ENCODE measurements around the gene DHODH. TPM values are rescaled to one million over a fixed set of nuclear protein-coding genes. Genes with fewer than 3 reads are reported as not detected.

The DHODH gene
- 11.7 and 15.1 TPM in 2 replicates for total RNA-seq (2014; rRNA removed; shearing (Covaris generic))
- polyA plus RNA-seq (2016; fragmentation: Nextera tagmentation; extraction: Ambion mirVana): 9.5 and 10.7 TPM in 2 replicates
- long read RNA-seq, transcript DHODH-201 (9 exons, 2,426 nt): major isoform, 17 of 25 reads
- long read RNA-seq, partial matches to known transcripts: 2 of 25 reads
- long read RNA-seq, other reads (novel, unspliced or antisense): 6 of 25 reads

- peak; percentile 99 for DNase-seq (ENCODE audit: low spot score)
- no peaks in the 10 kb centered on the region for H3F3A ChIP-seq (replicated peaks; ENCODE audit: low read depth)
- H4K20me1 ChIP-seq (replicated peaks; ENCODE audit: insufficient read depth): no peaks in the 10 kb centered on the region; the same call in 1 of the 2 replicates
- Mint-ChIP-seq H3K36me3 (ENCODE audit: low read depth) (peaks cover 16% of the 10 kb centered on the region), H3K4me3 (peak within 1 kb of the TSS; percentile 97), H3K27ac (peak within 1 kb of the TSS; percentile 98), H3K4me1 (peaks cover 4% of the 10 kb centered on the region; the same call in 1 of the 3 replicates), H3K9me3 (peaks cover 6% of the 10 kb centered on the region; the same call in 2 of the 3 replicates), H3K27me3 (ENCODE audit: insufficient read depth, low read depth, poor library complexity) (peaks cover 7% of the 10 kb centered on the region)
- H3K36me3 ChIP-seq (ENCODE audit: insufficient read depth): no peaks in the 10 kb centered on the region; the same call in 1 of the 2 replicates
- TF ChIP-seq ETS1 (IDR thresholded peaks at IDR 0.05) (peak; percentile 12; the same call in 1 of the 2 replicates), POLR2AphosphoS5 (IDR thresholded peaks at IDR 0.05; ENCODE audit: low read depth) (peak; percentile 93), CREB1 (CRISPR knock-in tag; IDR thresholded peaks at IDR 0.05; ENCODE audit: low read depth) (peak; percentile 62), CTCF (conservative IDR thresholded peaks at IDR 0.05; ENCODE audit: low read depth in 2 of 2) (no peak)
- no peaks in the 10 kb centered on the region for H3K4me1 ChIP-seq (ENCODE audit: insufficient read depth)
- peak within 1 kb of the TSS; percentile 92 for H3K4me2 ChIP-seq
- peaks cover 13% of the 10 kb centered on the region for H3K79me2 ChIP-seq (replicated peaks; ENCODE audit: insufficient read depth)
- H2AFZ ChIP-seq: peak within 1 kb of the TSS; percentile 82
- peak within 1 kb of the TSS; percentile 96 for H3K4me3 ChIP-seq
- H3K27ac ChIP-seq (ENCODE audit: low read depth): peak within 1 kb of the TSS; percentile 80; the same call in 1 of the 2 replicates
- ATAC-seq: peak; percentile 99
- H3K9me2 ChIP-seq (ENCODE audit: insufficient read depth): no peaks in the 10 kb centered on the region
- no peaks in the 10 kb centered on the region for H3K27me3 ChIP-seq (ENCODE audit: insufficient read depth)
Measured at GRCh38 chr16:72008424-72009216, at the start of gene DHODH. Gene DHODH, plus strand, starts transcription at chr16:72008744. Its CDS starts 21 bp downstream, at chr16:72008765.

GRCh38 chr16:71961066-71962039, 47.2 kb upstream of the DHODH start:
- Histone ChIP-seq H3K4me1 (ENCODE audit: insufficient read depth) (no peaks in the 10 kb centered on the region), H3K4me3 (no peak overlapping the region), H3K9me2 (ENCODE audit: insufficient read depth) (no peaks in the 10 kb centered on the region), H2AFZ (peak overlapping the region; percentile 6; the same call in 1 of the 2 replicates), H3K4me2 (no peak overlapping the region), H3K36me3 (ENCODE audit: insufficient read depth) (no peaks in the 10 kb centered on the region), H3K27ac (ENCODE audit: low read depth) (no peak overlapping the region), H3K79me2 (replicated peaks; ENCODE audit: insufficient read depth) (no peaks in the 10 kb centered on the region), H3K27me3 (ENCODE audit: insufficient read depth) (no peaks in the 10 kb centered on the region), H3F3A (replicated peaks; ENCODE audit: low read depth) (no peaks in the 10 kb centered on the region), H4K20me1 (replicated peaks; ENCODE audit: insufficient read depth) (no peaks in the 10 kb centered on the region)
- Mint-ChIP-seq H3K36me3 (ENCODE audit: low read depth) (no peaks in the 10 kb centered on the region), H3K27ac (no peak overlapping the region), H3K4me3 (no peak overlapping the region), H3K4me1 (no peaks in the 10 kb centered on the region), H3K27me3 (ENCODE audit: insufficient read depth, low read depth, poor library complexity) (no peaks in the 10 kb centered on the region), H3K9me3 (no peaks in the 10 kb centered on the region)
- DNase-seq (ENCODE audit: low spot score): peak; percentile 89
- no peak for TF ChIP-seq EZH2 (IDR thresholded peaks at IDR 0.05; ENCODE audit: low read depth, unreplicated experiment)
- peak; percentile 94 to 95 for TF ChIP-seq CTCF (conservative IDR thresholded peaks at IDR 0.05; ENCODE audit: low read depth in 2 of 2)
- peak; percentile 99 for ATAC-seq
